ENCODE results near the gene GMDS. TPM values are rescaled to one million over a fixed set of nuclear protein-coding genes. Genes with fewer than 3 reads are reported as not detected.

GMDS gene
- total RNA-seq, 2 donors from 2014 or later, result 18.2 to 20.5 TPM

DNA sequence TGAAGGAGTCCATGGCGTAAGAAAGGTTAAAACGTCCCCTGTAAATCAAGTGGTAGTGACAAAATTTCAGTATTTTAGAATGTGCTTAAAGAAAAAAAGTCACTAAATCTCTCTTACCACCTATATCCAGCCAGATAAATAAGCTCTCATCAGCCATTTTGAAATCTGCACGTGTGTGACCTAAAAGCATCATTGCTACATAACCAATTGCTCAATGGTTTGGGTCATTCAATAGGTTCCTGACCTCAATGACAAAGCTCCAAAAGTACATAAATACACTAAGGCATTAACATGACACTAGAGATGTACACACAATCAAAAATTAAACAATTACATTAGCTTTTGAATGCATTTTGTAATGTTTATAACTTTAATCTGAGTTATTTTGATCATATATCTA is 272.4 kb downstream of the GMDS start:
- H3K4me1 Mint-ChIP-seq, result peaks cover 13% of the 10 kb centered on the region
- H3K36me3 Mint-ChIP-seq (ENCODE audit: low read depth), result peaks cover 5% of the 10 kb centered on the region
- H3K4me3 Mint-ChIP-seq, result no peak overlapping the region
- H3K9me3 ChIP-seq (ENCODE audit: control insufficient read depth, low read length, poor library complexity, severe bottlenecking), result no peaks in the 10 kb centered on the region
- no peaks in the 10 kb centered on the region for H3K27me3 Mint-ChIP-seq
- no peak overlapping the region for H3K27ac Mint-ChIP-seq
- ATAC-seq, result no peak
- DNase-seq, result no peak

DNA sequence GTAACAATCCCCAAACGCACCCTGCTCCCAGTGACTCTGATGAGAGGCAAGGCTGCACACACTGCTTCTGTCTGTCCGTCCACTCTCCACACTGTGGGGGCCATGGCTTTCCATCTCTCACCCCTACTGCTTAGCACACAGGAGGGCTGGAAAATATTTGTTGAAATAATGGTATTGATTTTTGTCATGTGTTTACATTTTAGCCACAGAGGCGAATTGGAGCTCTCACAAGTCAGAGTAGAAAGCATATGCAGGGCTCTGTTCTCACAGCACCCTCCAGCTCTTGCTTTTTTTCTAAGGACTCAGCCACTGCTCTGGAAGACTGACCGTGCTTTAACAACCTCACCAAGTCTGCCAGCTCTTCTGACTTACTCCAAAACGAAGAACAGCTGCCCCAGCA is 273.8 kb downstream of the GMDS start:
- no peaks in the 10 kb centered on the region for H3K9me3 ChIP-seq (ENCODE audit: control insufficient read depth, low read length, poor library complexity, severe bottlenecking)
- no peak for DNase-seq
- H3K27me3 Mint-ChIP-seq, result no peaks in the 10 kb centered on the region
- peaks cover 5% of the 10 kb centered on the region for H3K36me3 Mint-ChIP-seq (ENCODE audit: low read depth)
- no peak for ATAC-seq
- H3K4me1 Mint-ChIP-seq, result peaks cover 10% of the 10 kb centered on the region
- H3K27ac Mint-ChIP-seq, result no peak overlapping the region
- H3K4me3 Mint-ChIP-seq, result no peak overlapping the region

DNA sequence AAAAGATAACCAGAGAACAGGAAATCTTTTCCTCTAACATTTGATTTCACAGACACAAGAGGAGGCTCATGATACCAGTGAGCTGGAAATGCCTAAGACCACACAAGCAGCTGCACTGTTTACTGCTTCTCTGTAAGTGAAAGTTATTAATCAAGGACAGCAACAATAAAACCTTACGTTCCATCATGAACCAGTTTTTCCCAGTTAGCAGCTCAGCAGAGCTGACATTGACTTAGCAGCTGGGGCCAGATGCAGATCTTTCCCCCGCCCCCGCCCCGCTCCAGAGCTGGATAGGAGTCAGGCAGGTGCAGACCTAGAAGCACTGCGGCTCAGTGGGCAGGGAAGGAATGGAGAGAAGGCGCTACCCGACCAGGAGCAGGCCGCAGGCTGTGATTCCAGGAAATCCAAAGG is 275.2 kb downstream of the GMDS start:
- Mint-ChIP-seq H3K4me1 (peaks cover 10% of the 10 kb centered on the region), H3K27me3 (no peaks in the 10 kb centered on the region), H3K27ac (no peak overlapping the region), H3K4me3 (no peak overlapping the region), H3K36me3 (ENCODE audit: low read depth) (peaks cover 5% of the 10 kb centered on the region)
- no peaks in the 10 kb centered on the region for H3K9me3 ChIP-seq (ENCODE audit: control insufficient read depth, low read length, poor library complexity, severe bottlenecking)
- ATAC-seq (no peak), DNase-seq (no peak)

DNA sequence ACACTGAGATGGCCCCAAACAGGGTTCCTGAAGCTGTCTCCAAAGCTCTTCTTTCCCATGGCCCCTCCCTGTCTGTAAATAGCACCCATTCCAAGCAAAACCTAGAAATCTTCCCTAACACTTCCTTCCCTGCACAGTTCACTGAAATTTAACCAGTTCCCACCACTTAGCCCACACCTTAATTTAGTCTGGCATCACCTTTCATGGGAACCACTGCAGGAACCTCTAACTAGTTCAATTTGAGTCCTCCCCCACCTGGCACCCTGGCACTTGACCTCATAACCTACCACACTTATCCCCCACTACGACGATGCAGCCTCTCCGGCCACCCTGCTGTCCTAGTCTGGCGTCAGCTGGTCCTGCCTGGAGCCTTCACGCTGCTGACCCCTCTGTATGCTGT is 278.7 kb downstream of the GMDS start:
- DNase-seq (no peak), ATAC-seq (no peak)
- no peak overlapping the region for H3K4me3 Mint-ChIP-seq
- peaks cover 10% of the 10 kb centered on the region for H3K4me1 Mint-ChIP-seq
- no peaks in the 10 kb centered on the region for H3K9me3 ChIP-seq (ENCODE audit: control insufficient read depth, low read length, poor library complexity, severe bottlenecking)
- H3K27me3 Mint-ChIP-seq, result no peaks in the 10 kb centered on the region
- H3K27ac Mint-ChIP-seq, result no peak overlapping the region
- peaks cover 3% of the 10 kb centered on the region for H3K36me3 Mint-ChIP-seq (ENCODE audit: low read depth)

DNA sequence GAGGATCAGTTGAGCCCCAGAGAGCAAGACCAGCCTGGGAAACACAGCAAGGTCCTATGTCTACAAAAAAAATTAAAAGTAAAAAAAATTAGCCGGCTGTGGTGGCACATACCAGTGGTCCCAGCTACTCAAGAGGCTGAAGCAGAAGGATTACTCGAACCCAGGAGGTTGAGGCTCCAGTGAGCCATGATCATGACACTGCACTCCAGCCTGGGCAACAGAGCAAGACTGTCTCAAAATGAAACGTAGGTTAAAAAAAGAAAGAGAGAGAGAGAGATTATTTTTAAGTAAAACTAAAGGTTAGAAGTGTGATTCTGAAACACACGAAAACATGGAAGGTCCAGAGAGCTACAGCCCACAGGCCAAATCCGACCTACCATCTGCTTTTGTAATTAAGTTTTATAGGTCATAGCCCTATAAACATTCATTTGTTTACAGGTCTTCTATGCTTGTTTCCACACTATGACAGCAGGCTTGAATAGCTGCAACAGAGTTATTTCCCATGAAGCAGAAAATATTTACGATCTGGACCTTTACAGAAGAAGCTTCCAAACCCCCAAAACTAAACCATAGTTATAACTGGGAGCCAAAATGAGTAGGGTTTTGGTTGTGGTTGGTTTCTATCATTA is 279.7 kb downstream of the GMDS start:
- no peaks in the 10 kb centered on the region for H3K27me3 Mint-ChIP-seq
- H3K27ac Mint-ChIP-seq, result no peak overlapping the region
- H3K9me3 ChIP-seq (ENCODE audit: control insufficient read depth, low read length, poor library complexity, severe bottlenecking), result no peaks in the 10 kb centered on the region
- ATAC-seq (no peak), DNase-seq (no peak)
- no peak overlapping the region for H3K4me3 Mint-ChIP-seq
- H3K36me3 Mint-ChIP-seq (ENCODE audit: low read depth), result peaks cover 3% of the 10 kb centered on the region
- H3K4me1 Mint-ChIP-seq, result peaks cover 10% of the 10 kb centered on the region

DNA sequence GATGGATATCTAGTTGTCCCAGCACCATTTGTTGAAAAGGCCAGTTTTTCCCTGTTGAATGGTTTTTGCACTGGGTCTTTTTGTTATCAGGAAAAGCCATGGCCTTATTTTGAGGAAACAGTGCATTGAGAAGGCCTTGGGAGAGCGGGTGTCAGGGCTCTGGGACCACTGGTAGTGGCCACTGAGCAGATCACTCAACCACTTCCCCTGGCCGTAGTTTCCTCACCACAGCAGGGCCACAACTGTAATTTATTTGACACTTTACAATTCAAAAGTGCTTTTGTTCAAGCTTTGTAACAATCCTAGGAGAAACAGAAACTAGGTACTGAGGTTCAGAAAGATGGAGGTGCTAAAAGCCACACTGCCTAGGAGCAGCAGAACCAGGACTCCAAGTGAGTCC is 281.8 kb downstream of the GMDS start:
- Mint-ChIP-seq H3K4me1 (peaks cover 3% of the 10 kb centered on the region), H3K27ac (no peak overlapping the region), H3K4me3 (no peak overlapping the region), H3K36me3 (ENCODE audit: low read depth) (peaks cover 2% of the 10 kb centered on the region), H3K27me3 (no peaks in the 10 kb centered on the region)
- no peak for ATAC-seq
- no peak for DNase-seq
- no peaks in the 10 kb centered on the region for H3K9me3 ChIP-seq (ENCODE audit: control insufficient read depth, low read length, poor library complexity, severe bottlenecking)

DNA sequence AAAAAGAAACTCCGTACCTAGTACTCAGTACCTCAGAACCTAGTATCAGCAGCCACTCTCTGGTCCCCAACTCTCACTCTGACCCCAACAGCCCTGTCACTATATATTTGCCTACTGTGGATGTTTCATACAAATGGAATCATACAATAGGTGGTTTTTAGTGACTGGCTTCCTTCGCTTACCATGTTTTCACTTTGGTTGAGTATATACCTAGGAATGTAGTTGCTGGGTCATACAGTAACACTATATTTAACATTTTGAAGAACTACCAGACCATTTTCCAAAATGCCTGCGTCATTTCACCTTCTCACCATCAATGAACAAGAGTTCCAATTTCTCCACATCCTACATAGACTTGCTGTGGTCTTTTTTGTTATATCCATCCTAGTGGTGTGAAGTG is 283.2 kb downstream of the GMDS start:
- H3K27me3 Mint-ChIP-seq, result no peaks in the 10 kb centered on the region
- H3K36me3 Mint-ChIP-seq (ENCODE audit: low read depth), result peaks cover 2% of the 10 kb centered on the region
- H3K27ac Mint-ChIP-seq, result no peak overlapping the region
- DNase-seq (no peak), ATAC-seq (no peak)
- no peak overlapping the region for H3K4me3 Mint-ChIP-seq
- no peaks in the 10 kb centered on the region for H3K9me3 ChIP-seq (ENCODE audit: control insufficient read depth, low read length, poor library complexity, severe bottlenecking)
- H3K4me1 Mint-ChIP-seq, result peaks cover 3% of the 10 kb centered on the region

DNA sequence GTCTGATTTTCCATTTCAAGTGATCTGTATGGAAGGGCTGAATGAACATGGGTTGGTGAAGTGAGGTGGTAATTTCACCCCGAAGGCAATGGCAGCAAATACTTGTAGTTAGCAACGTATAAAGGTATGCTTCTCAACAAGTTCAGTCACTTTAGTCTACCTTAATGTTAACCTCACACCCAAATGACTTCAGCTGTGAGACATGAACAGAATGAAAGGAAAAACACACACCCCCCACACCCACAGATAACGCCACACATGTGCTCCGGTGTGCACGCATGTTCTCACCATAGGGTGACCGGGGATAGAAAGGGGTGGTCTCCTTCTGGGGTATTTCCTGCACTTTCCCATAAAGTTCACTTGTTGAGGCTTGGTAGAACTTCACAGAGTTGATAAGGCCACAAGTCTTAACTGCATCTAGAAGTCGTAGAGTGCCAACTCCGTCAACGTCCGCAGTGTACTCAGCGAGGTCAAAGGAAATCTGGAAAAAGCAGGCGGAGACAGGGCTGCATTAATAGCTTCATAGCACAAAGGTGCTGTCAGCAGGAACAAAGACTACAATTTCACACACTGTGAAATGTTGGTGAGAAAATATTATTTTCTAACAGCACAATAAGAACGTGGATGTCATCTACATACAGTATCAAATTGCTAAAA is 284.8 kb downstream of the GMDS start:
- Mint-ChIP-seq H3K4me1 (peaks cover 3% of the 10 kb centered on the region), H3K4me3 (no peak overlapping the region), H3K36me3 (ENCODE audit: low read depth) (peaks cover 2% of the 10 kb centered on the region), H3K27me3 (no peaks in the 10 kb centered on the region), H3K27ac (no peak overlapping the region)
- H3K9me3 ChIP-seq (ENCODE audit: control insufficient read depth, low read length, poor library complexity, severe bottlenecking), result no peaks in the 10 kb centered on the region
- DNase-seq (no peak), ATAC-seq (no peak)

DNA sequence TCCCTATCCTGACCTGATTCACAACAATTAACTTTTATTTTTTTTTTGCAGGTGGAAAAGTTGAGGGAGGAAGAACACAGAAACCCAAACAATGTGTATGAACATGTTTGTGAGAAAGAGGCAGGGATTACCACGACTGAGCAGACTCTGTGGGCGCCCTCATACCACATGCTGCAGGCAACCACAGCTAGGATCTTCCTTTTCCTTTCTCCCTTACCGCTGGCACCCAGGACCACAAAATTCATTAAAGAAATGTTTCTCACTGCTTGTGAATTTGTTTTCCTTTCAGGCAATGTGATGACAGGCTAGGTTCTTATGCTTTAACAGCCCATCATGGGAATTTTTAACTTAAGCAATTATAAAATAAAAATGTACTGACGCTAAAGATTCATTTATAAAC is 287.1 kb downstream of the GMDS start:
- ATAC-seq (no peak), DNase-seq (no peak)
- peaks cover 2% of the 10 kb centered on the region for H3K4me1 Mint-ChIP-seq
- H3K9me3 ChIP-seq (ENCODE audit: control insufficient read depth, low read length, poor library complexity, severe bottlenecking), result no peaks in the 10 kb centered on the region
- no peak overlapping the region for H3K27ac Mint-ChIP-seq
- H3K4me3 Mint-ChIP-seq, result no peak overlapping the region
- no peaks in the 10 kb centered on the region for H3K36me3 Mint-ChIP-seq (ENCODE audit: low read depth)
- no peaks in the 10 kb centered on the region for H3K27me3 Mint-ChIP-seq

DNA sequence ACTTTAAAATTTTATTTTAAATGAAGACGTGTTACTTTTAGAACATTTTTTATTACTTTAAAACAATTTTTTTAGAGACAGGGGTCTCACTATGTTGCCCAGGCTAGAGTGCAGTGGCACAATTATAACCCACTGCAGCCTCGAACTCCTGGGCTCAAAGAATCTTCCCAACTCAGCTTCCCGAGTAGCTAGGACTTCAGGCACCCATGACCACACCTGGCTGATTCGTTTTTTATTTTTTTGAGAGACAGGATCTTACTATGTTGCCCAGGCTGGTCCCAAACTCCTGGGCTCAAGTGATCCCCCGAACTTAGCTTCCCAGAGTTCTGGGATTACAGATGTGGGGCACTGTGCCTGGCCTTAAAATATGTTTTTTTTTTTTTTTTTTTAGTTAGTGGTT is 287.7 kb downstream of the GMDS start:
- H3K27me3 Mint-ChIP-seq, result no peaks in the 10 kb centered on the region
- H3K4me3 Mint-ChIP-seq, result no peak overlapping the region
- H3K9me3 ChIP-seq (ENCODE audit: control insufficient read depth, low read length, poor library complexity, severe bottlenecking), result no peaks in the 10 kb centered on the region
- ATAC-seq (no peak), DNase-seq (no peak)
- H3K4me1 Mint-ChIP-seq, result no peaks in the 10 kb centered on the region
- H3K36me3 Mint-ChIP-seq (ENCODE audit: low read depth), result no peaks in the 10 kb centered on the region
- no peak overlapping the region for H3K27ac Mint-ChIP-seq

DNA sequence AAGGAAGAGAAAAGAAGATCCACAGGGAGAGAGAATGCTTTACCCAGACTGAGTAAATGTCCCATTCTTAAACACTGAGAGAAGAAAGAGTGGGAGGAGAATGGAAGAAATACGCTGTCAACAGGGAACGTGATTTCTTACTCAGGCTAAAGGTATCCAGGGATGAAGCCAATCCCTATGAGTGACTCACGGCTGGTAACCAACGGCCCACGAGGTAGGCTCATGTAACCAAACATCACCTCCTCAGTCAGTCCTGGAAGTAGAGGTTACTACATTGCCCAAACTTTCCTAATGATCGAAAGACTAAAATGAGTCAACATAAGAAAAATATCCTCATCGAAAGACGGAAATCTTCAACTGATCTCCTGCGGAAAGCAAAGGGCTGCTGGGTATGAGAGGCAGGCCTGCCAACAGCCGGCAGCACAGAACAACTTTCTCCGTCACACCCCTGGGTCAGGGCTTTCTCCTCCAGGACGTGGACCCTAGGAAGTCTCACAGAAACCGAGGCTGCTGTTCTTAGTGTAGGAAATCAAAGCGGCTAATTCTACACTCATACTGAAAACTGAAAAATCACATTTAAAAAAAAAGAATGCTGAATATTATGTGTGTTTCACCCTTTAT is 292.6 kb downstream of the GMDS start:
- DNase-seq (no peak), ATAC-seq (no peak)
- peaks cover 9% of the 10 kb centered on the region for H3K36me3 Mint-ChIP-seq (ENCODE audit: low read depth)
- H3K27ac Mint-ChIP-seq, result no peak overlapping the region
- H3K4me1 Mint-ChIP-seq, result peaks cover 2% of the 10 kb centered on the region
- H3K27me3 Mint-ChIP-seq, result no peaks in the 10 kb centered on the region
- no peaks in the 10 kb centered on the region for H3K9me3 ChIP-seq (ENCODE audit: control insufficient read depth, low read length, poor library complexity, severe bottlenecking)
- no peak overlapping the region for H3K4me3 Mint-ChIP-seq

DNA sequence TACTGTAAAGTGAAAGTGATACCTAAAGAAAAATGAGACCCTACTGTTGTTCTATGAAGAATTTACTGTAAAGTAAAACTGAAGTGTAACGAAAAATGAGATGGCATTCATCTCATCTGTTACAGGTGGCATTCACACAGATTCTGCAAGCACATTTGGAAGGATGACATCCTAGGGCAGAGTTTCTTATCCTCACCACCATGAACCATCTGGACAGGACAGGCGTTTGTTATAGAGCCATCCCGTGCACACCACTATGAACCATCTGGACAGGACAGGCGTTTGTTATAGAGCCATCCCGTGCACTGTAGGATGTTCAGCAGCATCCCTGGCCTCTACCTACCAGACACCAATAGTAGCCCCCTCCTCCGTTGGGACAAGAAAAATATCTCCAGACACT is 294.8 kb downstream of the GMDS start:
- ATAC-seq, result no peak
- no peaks in the 10 kb centered on the region for H3K27me3 Mint-ChIP-seq
- H3K9me3 ChIP-seq (ENCODE audit: control insufficient read depth, low read length, poor library complexity, severe bottlenecking), result no peaks in the 10 kb centered on the region

DNA sequence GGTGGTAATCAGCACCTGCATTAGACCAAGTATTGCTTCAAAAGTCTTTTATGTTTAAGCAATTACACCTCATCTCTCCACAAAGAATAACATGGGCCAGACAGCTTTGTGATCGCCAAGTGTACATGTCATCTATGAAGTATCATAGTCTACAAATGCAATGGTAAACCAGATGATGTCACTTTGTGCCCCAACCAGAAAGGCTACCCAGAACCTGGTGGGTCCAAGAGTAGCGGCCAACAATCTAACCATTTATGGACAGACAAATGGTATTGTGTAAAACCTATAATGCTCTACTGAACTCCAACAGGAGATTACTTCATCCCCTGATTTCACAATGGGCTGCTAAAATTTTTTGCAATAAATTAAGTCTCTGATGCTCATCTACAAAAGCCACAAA is 295.9 kb downstream of the GMDS start:
- DNase-seq, result no peak
- peaks cover 2% of the 10 kb centered on the region for H3K4me1 Mint-ChIP-seq
- no peak for ATAC-seq
- H3K9me3 ChIP-seq (ENCODE audit: control insufficient read depth, low read length, poor library complexity, severe bottlenecking), result no peaks in the 10 kb centered on the region
- no peak overlapping the region for H3K4me3 Mint-ChIP-seq
- peaks cover 13% of the 10 kb centered on the region for H3K36me3 Mint-ChIP-seq (ENCODE audit: low read depth)
- H3K27ac Mint-ChIP-seq, result no peak overlapping the region
- no peaks in the 10 kb centered on the region for H3K27me3 Mint-ChIP-seq

More for the DNA sequence above, 294.8 kb downstream of the GMDS start:
- H3K4me3 Mint-ChIP-seq, result no peak overlapping the region
- no peak overlapping the region for H3K27ac Mint-ChIP-seq
- peaks cover 2% of the 10 kb centered on the region for H3K4me1 Mint-ChIP-seq
- peaks cover 13% of the 10 kb centered on the region for H3K36me3 Mint-ChIP-seq (ENCODE audit: low read depth)
- DNase-seq, result no peak

DNA sequence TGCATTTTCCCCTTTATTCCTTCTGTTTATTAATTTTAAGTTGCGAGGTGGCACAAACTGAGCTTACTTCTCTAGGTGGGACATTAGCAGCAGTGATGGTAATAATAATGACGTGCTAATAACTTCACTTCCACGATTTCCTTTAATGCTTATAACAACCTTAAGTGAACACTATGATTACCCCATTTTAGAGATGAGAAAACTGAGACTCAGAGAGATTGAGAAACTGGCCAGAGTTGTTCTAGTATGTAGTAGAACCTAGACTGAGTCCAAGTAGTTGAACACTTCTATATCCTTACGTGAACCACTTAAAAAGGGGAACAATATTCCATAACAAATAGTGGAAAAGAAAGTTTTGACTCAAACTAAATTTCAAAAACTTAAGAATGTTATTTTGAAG is 297.5 kb downstream of the GMDS start:
- Mint-ChIP-seq H3K27ac (no peak overlapping the region), H3K36me3 (ENCODE audit: low read depth) (peaks cover 13% of the 10 kb centered on the region), H3K27me3 (no peaks in the 10 kb centered on the region), H3K4me1 (peaks cover 2% of the 10 kb centered on the region), H3K4me3 (no peak overlapping the region)
- ATAC-seq, result no peak
- no peaks in the 10 kb centered on the region for H3K9me3 ChIP-seq (ENCODE audit: control insufficient read depth, low read length, poor library complexity, severe bottlenecking)
- no peak for DNase-seq
